HCT116 (cell line): ENCODE data around the gene SLC39A10.

Source experiments
- CTCF ChIP-seq, 3 experiments: fragments of 200-600 bp in 1 of 3; sonication (generic) in 1 of 3; IDR thresholded peaks in 2 of 3; conservative IDR thresholded peaks in 1 of 3; 2 replicates each; pipeline ENCODE4 v1.5.1; 2012 to 2017; ENCODE audit warnings: low read depth in 2 of 3, low read length in 2 of 3, antibody characterized with exemption in 1 of 3, borderline replicate concordance in 1 of 3, control low read depth in 1 of 3, mild to moderate bottlenecking in 1 of 3, mixed read lengths in 1 of 3, mixed run types in 1 of 3, moderate library complexity in 1 of 3; ENCODE audit not compliant: insufficient read depth in 1 of 3
- ELF1 ChIP-seq: IDR thresholded peaks from 2 replicates; pipeline ENCODE4 v1.6.1; 2012; ENCODE audit warnings: low read depth, borderline replicate concordance
- EZH2 ChIP-seq: fragments of 200-600 bp; sonication (generic); IDR thresholded peaks from 2 replicates; pipeline ENCODE4 v1.6.1; 2017; ENCODE audit warnings: antibody characterized with exemption, mixed run types
- MAX ChIP-seq: IDR thresholded peaks from 2 replicates; pipeline ENCODE4 v1.6.1; 2012
- POLR2A ChIP-seq: IDR thresholded peaks from 2 replicates; pipeline ENCODE4 v1.7.0; 2011; ENCODE audit warnings: borderline replicate concordance; ENCODE audit not compliant: insufficient read depth, insufficient read length; ENCODE audit errors: extremely low read depth
- SP1 ChIP-seq: IDR thresholded peaks from 2 replicates; pipeline ENCODE4 v1.6.1; 2012; ENCODE audit warnings: low read depth
- TCF7L2 ChIP-seq: IDR thresholded peaks from 2 replicates; pipeline ENCODE4 v1.7.0; 2011; ENCODE audit warnings: borderline replicate concordance, inconsistent platforms; ENCODE audit not compliant: insufficient read depth, insufficient read length; ENCODE audit errors: extremely low read depth

GRCh38 chr2:195683174-195683573, 26.1 kb downstream of the SLC39A10 start:
- no peak for TF ChIP-seq ELF1
- no peak for TF ChIP-seq POLR2A
- TF ChIP-seq EZH2: no peak
- no peak for TF ChIP-seq CTCF (IDR thresholded peaks at IDR 0.05 in 2 of 3, conservative IDR thresholded peaks at IDR 0.05 in 1 of 3; ENCODE audit: borderline replicate concordance in 1 of 3, insufficient read depth in 1 of 3, low read depth in 2 of 3, low read length in 2 of 3)
- no peak for TF ChIP-seq MAX
- TF ChIP-seq TCF7L2: no peak
- TF ChIP-seq SP1: no peak
